ENCODE results near the gene LIPC.

DNA sequence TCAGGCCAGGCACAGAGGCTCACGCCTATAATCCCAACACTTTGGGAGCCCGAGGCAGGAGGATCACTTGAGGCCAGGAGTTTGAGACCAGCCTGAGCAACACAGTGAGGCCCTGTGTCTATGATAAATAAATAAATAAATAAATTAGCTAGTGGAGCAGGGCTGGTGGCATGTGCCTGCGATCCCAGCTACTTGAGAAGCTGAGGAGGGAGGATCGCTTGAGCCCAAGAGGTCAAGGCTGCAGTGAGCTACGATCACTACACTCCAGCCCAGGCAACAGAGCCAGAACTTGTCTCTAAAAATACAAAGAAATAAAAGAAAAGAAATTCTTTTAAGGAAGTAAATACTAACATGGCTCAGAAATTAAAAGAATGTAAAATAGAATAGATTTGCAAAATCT, 91.8 kb downstream of the LIPC start:
- TF ChIP-seq, protein P1, sequence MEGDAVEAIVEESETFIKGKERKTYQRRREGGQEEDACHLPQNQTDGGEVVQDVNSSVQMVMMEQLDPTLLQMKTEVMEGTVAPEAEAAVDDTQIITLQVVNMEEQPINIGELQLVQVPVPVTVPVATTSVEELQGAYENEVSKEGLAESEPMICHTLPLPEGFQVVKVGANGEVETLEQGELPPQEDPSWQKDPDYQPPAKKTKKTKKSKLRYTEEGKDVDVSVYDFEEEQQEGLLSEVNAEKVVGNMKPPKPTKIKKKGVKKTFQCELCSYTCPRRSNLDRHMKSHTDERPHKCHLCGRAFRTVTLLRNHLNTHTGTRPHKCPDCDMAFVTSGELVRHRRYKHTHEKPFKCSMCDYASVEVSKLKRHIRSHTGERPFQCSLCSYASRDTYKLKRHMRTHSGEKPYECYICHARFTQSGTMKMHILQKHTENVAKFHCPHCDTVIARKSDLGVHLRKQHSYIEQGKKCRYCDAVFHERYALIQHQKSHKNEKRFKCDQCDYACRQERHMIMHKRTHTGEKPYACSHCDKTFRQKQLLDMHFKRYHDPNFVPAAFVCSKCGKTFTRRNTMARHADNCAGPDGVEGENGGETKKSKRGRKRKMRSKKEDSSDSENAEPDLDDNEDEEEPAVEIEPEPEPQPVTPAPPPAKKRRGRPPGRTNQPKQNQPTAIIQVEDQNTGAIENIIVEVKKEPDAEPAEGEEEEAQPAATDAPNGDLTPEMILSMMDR (IDR thresholded peaks at IDR 0.05 in 8 of 11, conservative IDR thresholded peaks at IDR 0.05 in 3 of 11): no peak
- TF ChIP-seq POLR2A (IDR thresholded peaks at IDR 0.05): no peak

Measured in spleen (tissue), 7 donors.